Fibroblast of pulmonary artery (primary cell): ENCODE results near the gene EIF2AK2.

Source experiments
- DNase-seq: peaks from one replicate; pipeline ENCODE4 v3.0.0-alpha.2; 2010; ENCODE audit warnings: low read depth
- H3K4me3 ChIP-seq: replicated peaks from 2 replicates; pipeline ENCODE4 v1.5.1; 2011; ENCODE audit warnings: low read depth, mild to moderate bottlenecking, control low read depth, low read length, moderate library complexity
- TF ChIP-seq, protein P1 (sequence below): IDR thresholded peaks from 2 replicates; pipeline ENCODE4 v1.5.1; 2011; ENCODE audit warnings: mild to moderate bottlenecking, control low read depth, low read length, inconsistent platforms; ENCODE audit errors: missing control alignments

The EIF2AK2 gene

GRCh38 chr2:37149626-37150322 lies 7.0 kb downstream of the EIF2AK2 start:
- no peak overlapping the region for H3K4me3 ChIP-seq
- TF ChIP-seq, protein P1, sequence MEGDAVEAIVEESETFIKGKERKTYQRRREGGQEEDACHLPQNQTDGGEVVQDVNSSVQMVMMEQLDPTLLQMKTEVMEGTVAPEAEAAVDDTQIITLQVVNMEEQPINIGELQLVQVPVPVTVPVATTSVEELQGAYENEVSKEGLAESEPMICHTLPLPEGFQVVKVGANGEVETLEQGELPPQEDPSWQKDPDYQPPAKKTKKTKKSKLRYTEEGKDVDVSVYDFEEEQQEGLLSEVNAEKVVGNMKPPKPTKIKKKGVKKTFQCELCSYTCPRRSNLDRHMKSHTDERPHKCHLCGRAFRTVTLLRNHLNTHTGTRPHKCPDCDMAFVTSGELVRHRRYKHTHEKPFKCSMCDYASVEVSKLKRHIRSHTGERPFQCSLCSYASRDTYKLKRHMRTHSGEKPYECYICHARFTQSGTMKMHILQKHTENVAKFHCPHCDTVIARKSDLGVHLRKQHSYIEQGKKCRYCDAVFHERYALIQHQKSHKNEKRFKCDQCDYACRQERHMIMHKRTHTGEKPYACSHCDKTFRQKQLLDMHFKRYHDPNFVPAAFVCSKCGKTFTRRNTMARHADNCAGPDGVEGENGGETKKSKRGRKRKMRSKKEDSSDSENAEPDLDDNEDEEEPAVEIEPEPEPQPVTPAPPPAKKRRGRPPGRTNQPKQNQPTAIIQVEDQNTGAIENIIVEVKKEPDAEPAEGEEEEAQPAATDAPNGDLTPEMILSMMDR, result no peak
- DNase-seq, result no peak

DNA sequence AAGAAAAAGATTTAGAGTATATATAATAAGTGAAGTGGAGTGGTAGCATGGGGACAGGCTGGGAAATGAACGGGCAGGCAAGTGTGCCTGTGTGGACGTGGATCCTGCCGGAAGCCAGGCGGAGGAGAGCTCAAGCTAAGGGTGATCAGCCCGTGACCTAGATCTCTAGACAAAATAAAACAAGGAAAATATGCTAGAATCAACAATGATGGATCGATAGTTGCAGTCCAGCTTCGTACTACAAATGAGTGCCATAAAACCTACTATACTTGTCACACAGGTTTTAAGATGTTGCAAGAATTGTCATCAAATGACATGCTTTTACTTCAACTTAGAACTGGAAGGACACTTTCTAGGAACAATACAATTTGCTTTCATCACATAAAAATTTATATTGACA lies 8.5 kb downstream of the EIF2AK2 start:
- no peak for DNase-seq
- TF ChIP-seq, protein P1, result no peak
- H3K4me3 ChIP-seq, result no peak overlapping the region

- TF ChIP-seq, protein P1, result no peak
- no peak for DNase-seq
- H3K4me3 ChIP-seq, result no peak overlapping the region
Measured at GRCh38 chr2:37146062-37146461, 10.7 kb downstream of the EIF2AK2 start.

DNA sequence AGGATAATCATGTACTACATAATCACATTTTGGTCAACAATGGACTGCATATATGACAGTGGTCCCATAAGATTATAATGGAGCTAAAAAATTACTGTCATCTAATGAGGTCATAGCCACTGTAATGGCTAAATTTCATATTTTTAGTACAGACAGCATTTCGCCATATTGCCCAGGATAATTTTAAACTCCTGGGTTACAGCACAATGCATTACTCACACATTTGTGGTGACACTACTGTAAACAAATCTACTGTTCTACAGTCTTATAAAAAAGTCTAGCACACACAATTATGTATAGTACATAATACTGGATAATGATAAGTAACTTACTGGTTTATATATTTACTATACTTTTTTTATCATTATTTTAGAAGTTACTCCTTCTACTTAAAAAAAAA lies 12.8 kb downstream of the EIF2AK2 start:
- no peak overlapping the region for H3K4me3 ChIP-seq
- TF ChIP-seq, protein P1, result no peak
- peak; percentile 35 for DNase-seq

DNA sequence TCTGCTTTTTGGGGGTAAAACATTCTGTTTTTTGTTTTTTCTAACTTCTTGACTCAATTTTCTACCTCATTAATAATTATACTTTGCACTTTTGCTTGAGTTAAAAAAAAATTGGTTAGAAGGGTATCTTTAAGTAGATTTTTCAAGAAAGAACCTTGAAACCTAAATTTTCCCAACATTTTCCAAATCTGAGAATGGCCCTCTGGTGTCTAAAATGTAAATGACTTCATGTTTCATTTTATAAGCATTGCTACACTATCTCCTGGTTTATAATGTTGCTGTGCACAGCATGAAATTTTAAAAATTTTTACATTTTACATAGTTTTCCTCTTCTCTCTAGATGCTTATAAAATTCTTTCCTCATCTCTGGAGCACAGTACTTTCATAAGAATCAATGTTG lies 14.2 kb downstream of the EIF2AK2 start:
- no peak overlapping the region for H3K4me3 ChIP-seq
- DNase-seq, result no peak
- TF ChIP-seq, protein P1, result no peak

DNA sequence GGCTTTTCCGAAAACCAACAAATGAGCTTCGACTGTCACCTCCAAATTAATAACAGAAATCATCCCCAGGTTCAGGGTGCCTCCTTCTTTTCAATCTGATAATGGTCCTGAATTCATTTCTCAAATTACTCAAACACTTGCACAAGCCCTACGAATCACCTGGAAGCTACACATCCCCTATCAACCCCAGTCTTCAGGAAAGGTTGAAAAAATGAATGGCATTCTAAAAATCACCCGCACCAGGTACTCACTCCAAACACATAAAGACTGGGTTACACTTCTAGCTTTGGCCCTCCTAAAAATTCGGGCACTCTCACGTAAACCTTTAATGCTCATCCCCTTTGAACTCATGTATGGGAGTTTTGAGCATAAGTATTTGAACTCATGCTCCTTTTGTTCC lies 23.9 kb downstream of the EIF2AK2 start:
- DNase-seq, result no peak
- H3K4me3 ChIP-seq, result no peak overlapping the region
- TF ChIP-seq, protein P1, result no peak

DNA sequence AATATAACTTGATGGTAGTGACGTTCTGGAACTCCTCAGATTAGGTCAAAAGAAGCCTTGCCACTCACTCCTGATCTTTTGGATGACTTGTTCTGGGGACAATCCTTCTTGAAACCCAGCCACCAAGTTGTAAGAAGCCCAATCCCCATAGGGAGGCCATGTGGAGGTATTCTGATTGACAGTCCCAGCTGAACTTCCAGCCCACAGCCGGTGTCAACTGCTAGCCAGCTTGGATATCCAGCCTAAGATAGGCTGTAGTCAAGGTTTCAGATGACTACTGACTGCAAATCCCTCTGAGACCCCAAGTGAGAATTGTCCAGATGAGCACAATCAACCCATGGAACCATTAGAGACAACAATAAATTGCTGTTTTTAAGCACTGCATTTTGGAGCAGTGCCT lies 31.4 kb downstream of the EIF2AK2 start:
- H3K4me3 ChIP-seq, result no peak overlapping the region
- no peak for DNase-seq
- TF ChIP-seq, protein P1, result no peak
